Lower leg skin (tissue), 4 donors: ENCODE data around the gene CEP63. TPM values are rescaled to one million over a fixed set of nuclear protein-coding genes. Genes with fewer than 3 reads are reported as not detected.

ENCODE experiments used
- DNase-seq, 2 donors: peaks; one replicate each; pipeline ENCODE4 v3.0.0-alpha.2; 2019; ENCODE audit warnings: low spot score in 2 of 2
- H3K4me3 ChIP-seq: fragments of 200-600 bp; sonication (generic); 2 replicates; pipeline ENCODE4 v1.5.1; 2017; ENCODE audit warnings: mild to moderate bottlenecking, low read depth; ENCODE audit not compliant: poor library complexity, severe bottlenecking
- CTCF ChIP-seq, 3 donors: fragments of 450-650 bp; IDR thresholded peaks; one replicate each; pipeline ENCODE4 v1.5.1; 2016; ENCODE audit warnings: antibody characterized with exemption in 3 of 3, mild to moderate bottlenecking in 3 of 3, moderate library complexity in 2 of 3
- POLR2A ChIP-seq, 2 donors: fragments of 450-650 bp; IDR thresholded peaks; one replicate each; pipeline ENCODE4 v1.6.1; 2016 to 2017; ENCODE audit warnings: antibody characterized with exemption in 2 of 2, mild to moderate bottlenecking in 1 of 2, moderate library complexity in 1 of 2
- WGBS, 2 donors: methylation state at CpG; one replicate each; pipeline ENCODE4 v1.1.5; 2018; 5-methylcytosine and 5-hydroxymethylcytosine counted together
- intact Hi-C: fragments of 100-400 bp; cut with DNase I; formaldehyde crosslinking; loops from one replicate; pipeline ENCODE4 v1.15.0; 2023; ENCODE audit warnings: low total_unique reads
- total RNA-seq, 4 donors: library from RNA; depleted of rRNA; stranded (reverse); fragments of >200 nt; gene quantifications; one replicate each; pipeline ENCODE4 v1.1.0, GENCODE V29; 2016

CEP63 gene
- total RNA-seq, 4 donors from 2014 or later, result 15.6 to 23.2 (median 18.1) TPM

GRCh38 chr3:134527037-134527436, 41.2 kb downstream of the CEP63 start:
- no peak overlapping the region for H3K4me3 ChIP-seq
- TF ChIP-seq POLR2A (IDR thresholded peaks at IDR 0.05) (no peak), CTCF (IDR thresholded peaks at IDR 0.05) (no peak)
- intact Hi-C loops, result no loop called here
- DNase-seq, result no peak
- 99 to 100% methylated on average over 4 of the region's 4 CpGs for WGBS, 2 donors

- DNase-seq, result no peak
- TF ChIP-seq CTCF (IDR thresholded peaks at IDR 0.05) (no peak), POLR2A (IDR thresholded peaks at IDR 0.05) (no peak)
- intact Hi-C loops, result no loop called here
- 98 to 100% methylated on average over 7 of the region's 7 CpGs for WGBS, 2 donors
- H3K4me3 ChIP-seq, result no peak overlapping the region
These were observed 41.8 kb downstream of the CEP63 start for GRCh38 chr3:134527538-134528186.

- TF ChIP-seq POLR2A (IDR thresholded peaks at IDR 0.05) (no peak), CTCF (IDR thresholded peaks at IDR 0.05) (no peak)
- intact Hi-C loops, result no loop called here
- no peak overlapping the region for H3K4me3 ChIP-seq
- DNase-seq, result no peak
- 86 to 97% methylated on average over 1 of the region's 1 CpG for WGBS, 2 donors
These were observed 47.6 kb downstream of the CEP63 start for GRCh38 chr3:134533493-134533892.

- TF ChIP-seq POLR2A (IDR thresholded peaks at IDR 0.05) (no peak), CTCF (IDR thresholded peaks at IDR 0.05) (no peak)
- intact Hi-C loops, result no loop called here
- whole genome bisulfite sequencing, 2 donors, result 95 to 96% methylated on average over 4 of the region's 4 CpGs
- no peak overlapping the region for H3K4me3 ChIP-seq
- no peak for DNase-seq
These were observed 49.5 kb downstream of the CEP63 start for GRCh38 chr3:134535186-134535970.

- DNase-seq, result no peak
- WGBS, 2 donors, result 83 to 92% methylated on average over 5 of the region's 5 CpGs
- intact Hi-C loops, result no loop called here
- TF ChIP-seq POLR2A (IDR thresholded peaks at IDR 0.05), result no peak
- no peak for TF ChIP-seq CTCF (IDR thresholded peaks at IDR 0.05)
- H3K4me3 ChIP-seq, result no peak overlapping the region
These were observed 50.9 kb downstream of the CEP63 start for GRCh38 chr3:134536781-134537180.
